Stimulated activated CD4-positive, alpha-beta T cell treated with anti-CD3 and anti-CD28 coated beads, Interleukin-15, amount 100 ng/mL, for 48 hours (primary cell): ENCODE results near the gene IL5RA.

Source experiments
- DNase-seq, 2 donors: peaks; one replicate each; pipeline ENCODE4 v3.0.0-alpha.2; 2020; ENCODE audit warnings: low read depth in 2 of 2

Gene IL5RA

DNA sequence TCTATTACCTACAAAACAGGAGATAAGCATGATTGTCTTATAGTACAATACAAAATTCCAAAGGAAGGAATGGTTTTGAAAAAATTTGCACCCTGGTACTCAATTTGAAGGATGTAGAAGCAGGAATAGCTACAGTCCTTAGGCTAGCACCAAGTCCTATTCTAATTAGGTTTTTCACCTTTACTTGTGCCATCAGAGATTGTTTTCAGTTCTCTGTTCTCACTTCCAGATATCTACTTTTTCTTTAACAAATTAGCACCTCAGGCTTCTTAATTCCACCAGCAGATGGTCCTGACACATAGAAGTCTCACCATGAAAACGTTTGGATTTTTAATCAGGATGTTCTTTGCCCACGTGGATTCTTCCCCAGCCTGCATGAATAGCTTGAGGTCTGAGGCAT lies 43.8 kb downstream of the IL5RA start:
- no peak for DNase-seq

DNA sequence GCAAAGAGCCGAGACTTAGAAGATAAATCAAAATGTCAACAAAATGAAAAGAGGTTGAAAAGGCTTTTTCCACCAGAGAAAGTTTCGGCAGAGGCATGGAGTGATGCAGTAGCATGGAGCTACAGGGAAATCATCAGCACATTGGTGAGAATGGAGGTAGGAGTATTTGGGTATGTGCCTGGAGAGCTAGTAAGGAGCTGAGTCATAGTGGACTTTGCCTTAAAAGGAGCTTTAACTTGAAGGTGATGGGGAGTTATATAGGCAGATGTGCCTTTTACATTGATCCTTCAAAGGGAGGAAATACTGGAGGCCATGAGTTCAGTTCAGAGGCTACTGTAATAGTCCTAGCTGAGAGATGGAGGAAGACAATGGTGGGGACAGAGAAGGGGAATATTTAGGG lies 44.3 kb downstream of the IL5RA start:
- no peak for DNase-seq

DNA sequence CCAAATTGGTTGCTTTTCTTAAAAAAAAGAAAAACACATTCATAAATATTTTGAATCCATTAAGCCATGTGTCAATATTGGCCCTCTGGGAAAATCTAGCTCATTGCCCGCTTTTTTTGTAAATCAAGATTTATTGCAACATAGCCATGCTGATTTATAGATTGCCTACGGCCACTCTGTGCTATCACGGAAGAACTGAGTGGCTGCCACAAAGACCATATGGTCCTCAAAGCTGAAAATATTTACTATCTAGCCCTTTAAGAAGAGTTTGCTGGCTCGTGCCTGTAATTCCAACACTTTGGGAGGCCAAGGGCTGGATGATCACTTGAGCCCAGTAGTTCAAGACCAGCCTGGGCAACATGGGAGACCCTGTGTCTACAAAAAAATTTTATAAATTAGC lies 45.9 kb downstream of the IL5RA start:
- DNase-seq, result no peak

GRCh38 chr3:3059645-3060044 lies 50.5 kb downstream of the IL5RA start:
- DNase-seq, result no peak

DNA sequence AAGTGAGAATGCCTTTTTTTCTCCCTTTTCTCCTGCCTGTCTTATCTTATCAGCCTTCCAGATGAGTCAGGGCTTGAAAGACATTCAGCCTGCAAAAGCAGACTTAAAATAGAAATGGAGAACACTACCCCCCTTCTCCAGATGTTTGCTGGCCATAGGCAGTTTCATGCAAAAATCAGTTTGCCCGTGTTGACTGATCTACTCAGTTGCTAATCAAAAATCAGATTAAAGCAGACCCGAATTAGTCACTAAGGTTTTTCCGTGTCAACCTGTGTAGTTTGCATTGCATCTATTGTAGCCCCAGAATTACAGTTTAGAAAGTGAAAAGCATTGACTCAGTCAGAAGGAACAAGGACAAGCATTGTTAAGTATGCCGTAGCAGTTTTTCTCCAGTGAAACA lies 56.2 kb downstream of the IL5RA start:
- DNase-seq, result no peak

- no peak for DNase-seq
Observed at GRCh38 chr3:3038201-3038991, 71.8 kb downstream of the IL5RA start.

DNA sequence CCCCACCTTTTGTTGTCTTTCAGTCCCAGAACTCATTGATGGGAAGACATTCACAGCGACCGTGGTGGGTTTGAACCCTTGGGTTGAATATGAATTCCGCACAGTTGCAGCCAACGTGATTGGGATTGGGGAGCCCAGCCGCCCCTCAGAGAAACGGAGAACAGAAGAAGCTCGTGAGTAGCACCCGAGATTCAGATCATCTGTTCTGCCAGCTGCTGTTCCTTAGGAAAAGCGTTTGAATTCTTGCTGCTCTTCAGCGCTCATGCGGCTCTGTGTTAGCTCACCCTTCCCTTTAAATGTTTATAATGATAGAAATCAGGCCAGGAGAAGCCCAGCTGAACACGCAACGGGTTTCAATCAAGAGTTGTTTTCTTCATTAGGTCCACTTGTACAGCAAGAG lies 73.0 kb downstream of the IL5RA start:
- no peak for DNase-seq

DNA sequence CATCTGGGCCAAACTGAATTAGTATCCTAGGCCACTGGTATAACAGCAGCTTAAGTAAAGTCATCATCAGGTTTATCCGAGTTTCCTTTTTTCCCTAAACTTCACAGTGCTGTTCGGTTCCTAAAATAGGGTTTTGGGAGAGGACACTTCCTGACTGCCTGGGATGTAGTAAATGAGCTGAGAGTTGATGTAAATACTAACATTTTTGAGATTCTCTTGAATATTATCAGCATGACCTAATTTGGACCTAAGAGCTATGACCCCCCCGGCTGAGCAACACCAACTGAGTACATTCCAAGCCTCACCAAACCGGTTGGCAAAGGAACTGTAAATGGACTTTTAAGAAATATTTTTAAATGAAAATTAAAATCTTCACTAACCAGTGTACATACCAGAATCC lies 78.8 kb downstream of the IL5RA start:
- DNase-seq, result no peak

DNA sequence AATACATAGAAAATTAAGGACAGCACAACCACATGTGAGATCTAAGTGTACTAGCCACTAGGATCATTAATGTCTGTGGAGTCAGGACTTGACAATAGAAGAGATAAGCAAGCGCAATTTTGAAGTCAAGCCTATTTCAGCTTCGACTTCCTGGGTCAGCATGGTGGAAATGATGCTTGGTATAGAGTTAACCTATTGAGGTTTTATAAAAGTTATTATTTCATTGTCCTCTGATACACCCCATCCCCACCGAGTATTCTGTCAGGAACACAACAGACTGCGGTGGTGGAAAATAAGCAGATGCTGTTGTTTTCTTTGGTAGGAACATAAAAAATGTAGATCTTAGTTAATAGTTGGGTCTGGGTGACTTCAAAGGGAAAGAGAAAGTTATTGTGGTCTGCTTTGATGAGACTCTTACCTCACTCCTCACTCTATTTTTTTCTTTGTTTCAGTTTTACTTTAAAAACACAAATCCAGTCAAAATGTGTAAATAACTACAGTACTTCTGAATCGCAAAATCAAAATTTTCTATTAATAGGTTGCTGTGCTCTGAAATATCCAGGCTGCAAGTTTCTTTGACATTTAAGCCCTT lies 82.1 kb downstream of the IL5RA start:
- DNase-seq, result no peak

DNA sequence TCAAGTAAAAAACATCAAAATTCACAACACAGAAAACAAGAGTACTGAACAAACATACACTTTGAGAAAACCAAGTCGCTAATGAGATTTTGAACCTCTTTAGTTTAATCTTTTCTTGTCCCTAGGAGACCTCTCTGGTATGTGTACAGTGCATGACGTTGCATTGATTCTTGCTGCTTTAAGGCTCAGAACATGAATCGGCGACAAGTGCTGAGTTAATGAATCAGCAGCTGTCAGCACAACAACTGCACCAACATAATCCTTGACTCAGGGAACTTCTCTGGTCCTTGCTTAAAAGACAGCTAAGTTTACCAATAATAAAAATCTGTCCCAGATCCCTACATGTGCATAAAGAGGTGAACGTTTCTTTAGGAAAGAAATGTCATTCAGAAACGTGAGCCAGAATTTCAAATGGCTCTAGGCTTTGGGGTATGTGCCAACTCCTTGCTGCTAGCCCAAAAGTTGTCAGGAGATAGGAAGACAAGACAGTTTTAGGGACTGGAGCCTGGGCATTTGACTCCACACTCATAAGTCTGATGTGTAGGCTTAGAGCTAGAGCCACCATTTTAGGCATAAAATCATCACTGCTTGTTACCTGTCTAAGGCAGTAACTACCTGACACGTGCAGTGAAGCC lies 86.9 kb downstream of the IL5RA start:
- no peak for DNase-seq

- no peak for DNase-seq
Observed at GRCh38 chr3:3020209-3020608, 90.0 kb downstream of the IL5RA start.
